Stimulated activated CD8-positive, alpha-beta memory T cell treated with anti-CD3 and anti-CD28 coated beads, Interleukin-4, amount 100 ng/mL, for 24 hours (primary cell): ENCODE measurements around the gene PAK6.
A peak's percentile ranks its signal among the peaks of the same experiment; 100 is the strongest.

Experiments
- DNase-seq: peaks from one replicate; pipeline ENCODE4 v3.0.0-alpha.2; 2020; ENCODE audit warnings: low read depth

PAK6 gene

DNA sequence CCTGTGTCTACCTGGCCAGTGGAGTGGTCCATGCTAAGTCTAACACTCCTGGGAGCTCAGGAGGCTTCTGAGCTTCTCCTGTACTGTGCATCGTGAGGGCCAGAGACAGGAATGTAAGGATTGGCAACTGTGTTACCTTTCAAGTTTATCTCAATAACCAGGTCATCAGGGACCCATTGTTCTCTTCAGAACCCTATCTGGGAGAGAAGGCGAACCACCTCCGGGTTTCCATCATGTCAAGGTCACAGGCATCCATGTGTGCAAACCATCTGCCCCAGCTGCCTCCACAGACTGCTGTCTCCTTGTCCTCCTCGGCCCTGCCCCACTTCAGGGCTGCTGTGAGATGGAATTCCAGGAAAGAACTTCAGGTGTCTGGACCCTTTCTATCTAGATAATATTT lies 38.1 kb downstream of the PAK6 start:
- DNase-seq = no peak

DNA sequence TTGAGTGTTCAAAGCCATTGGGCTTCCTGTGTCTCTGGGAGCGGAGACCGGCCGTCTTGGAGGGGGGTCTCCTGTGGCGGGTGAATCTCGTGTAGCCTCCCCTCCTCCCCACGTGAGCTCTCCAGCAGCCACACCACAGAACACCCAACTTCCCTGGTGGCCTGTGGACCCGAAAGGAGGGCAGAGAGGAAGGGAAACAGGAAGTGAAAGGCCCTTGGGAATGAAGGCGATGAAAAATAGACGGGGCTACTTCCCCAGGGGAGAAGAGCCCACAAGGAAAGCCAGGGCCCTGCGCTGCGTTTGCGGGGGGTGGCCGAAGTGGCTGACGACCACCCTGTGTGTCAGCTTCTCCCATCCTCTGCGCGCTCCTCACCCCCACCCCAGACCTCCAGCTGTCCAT lies 38.6 kb downstream of the PAK6 start:
- DNase-seq = no peak

DNA sequence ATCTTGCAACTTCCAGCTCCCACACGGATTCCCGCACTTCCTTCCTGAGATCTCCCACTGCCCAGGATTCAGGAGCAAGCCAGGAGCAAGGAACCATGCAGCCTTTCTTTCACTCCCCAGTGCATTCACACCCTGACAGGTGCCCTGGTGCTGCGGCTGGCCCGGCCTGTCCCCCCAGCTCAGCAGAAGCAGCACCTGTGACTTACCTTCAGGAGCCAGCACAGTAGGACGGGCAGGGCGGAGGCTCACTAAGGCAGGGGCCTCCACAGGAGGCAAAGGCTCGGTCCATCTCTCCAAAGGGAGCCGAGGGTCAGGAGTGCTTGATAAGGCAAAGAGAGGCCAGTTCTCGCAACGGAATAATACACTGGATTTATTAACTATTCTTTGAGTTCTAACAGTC lies 39.2 kb downstream of the PAK6 start:
- no peak for DNase-seq

DNA sequence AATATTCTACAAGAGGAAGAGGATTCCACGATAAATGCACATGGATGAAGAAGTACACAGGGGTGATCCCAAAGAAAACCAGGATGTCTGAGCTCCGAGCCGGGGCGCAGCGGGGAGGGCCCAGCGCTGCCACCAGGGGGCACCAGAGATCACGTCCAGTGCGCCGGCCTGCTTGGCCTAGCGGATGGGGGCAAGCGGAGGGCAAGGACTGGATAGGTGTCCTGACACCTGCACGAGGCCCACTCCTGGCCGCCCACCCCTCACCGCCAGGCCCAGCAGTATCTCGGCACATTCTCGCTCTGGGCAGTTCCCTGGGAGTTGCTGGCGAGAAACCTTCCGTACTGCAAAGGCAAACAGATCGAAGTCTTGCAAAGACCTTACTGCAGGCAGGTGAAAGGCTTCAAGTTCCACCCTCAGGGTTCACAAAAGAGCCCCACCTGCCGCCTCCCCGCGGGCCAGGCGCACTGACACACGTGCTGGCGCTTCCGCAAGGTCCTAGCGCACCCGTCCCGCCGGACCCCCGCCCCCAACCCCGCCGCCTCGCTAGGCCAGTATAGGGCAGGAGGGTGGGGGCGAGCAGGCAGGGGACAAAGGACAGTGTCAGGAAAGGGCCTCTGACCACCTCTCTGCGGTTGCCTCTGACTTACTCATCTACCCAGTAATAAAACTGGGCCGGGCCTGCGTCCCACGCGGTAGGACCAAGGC lies 40.7 kb downstream of the PAK6 start:
- DNase-seq = peak; percentile 56

DNA sequence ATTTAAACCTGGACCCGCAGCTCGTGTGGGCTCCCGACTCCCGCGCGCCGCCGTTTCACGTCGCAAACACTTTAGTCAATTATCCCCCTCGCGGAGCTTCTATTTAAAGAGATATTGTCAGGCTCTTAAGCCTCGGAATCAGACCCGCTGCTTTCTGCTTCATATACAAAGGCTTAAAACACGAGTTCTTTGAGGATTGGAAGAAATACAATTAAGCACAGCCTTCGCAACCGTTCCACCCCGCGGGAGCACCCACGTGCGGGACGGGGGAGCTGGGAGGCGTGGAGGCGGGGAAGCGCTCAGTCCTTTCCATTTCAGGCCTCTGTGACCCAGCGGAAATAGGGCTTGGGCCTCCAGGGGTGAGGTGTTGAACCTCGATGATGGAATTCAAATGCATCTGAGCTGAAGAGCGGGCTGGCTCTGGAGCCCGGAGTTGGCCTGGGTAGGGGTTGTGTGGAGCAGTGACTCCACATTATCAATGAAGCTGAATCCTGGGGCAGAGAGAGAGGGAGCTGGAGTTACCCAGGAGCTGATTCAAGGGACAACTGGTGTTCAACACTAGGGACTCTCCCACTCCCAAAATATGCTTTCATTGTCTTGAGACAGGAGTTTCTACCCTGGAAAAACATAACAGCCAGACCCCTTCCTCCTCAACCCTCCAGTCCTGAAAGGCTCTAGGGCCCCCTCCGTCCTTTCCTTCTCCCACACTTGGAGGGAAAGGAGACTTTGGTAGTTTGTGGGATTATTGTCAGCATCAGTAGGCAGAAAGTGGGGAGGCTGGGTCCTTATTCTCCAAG lies 41.6 kb downstream of the PAK6 start:
- no peak for DNase-seq

DNA sequence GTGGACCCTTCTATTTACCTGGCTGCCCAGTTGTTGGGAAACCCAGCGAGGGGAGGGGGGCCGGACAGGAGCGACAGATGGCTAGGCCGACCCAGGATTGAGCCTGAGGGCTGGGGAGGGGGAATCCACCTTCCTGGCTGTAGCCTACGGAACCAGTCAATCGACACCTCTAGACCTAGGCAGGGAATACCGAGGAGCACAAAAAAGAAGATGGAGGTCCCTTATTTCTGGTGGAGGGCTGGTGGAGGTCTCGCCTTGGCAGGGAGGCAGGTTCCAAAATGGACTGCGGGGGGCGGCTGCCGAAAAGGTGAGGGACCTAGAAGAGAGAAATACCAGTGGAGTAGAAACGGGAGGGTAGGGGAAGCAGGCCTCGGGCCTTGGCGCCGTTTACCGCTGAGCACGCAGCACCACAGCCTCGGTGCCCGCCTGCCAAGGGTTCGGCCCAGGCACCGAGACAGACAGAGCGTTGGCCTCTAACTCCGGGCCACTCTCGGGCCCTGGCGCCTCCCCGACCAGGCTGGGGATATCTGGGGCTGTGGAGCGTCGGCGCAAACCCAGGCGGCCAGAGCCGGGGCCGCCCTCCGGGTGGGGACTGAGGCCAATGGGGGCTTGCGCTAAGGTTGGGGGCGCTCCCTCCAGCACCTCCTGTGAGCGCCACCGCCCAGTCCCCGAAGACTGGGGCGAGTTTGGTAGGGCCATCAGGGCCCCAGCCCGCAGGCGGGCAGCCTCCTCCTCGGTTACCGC lies 42.4 kb downstream of the PAK6 start:
- DNase-seq = no peak

DNA sequence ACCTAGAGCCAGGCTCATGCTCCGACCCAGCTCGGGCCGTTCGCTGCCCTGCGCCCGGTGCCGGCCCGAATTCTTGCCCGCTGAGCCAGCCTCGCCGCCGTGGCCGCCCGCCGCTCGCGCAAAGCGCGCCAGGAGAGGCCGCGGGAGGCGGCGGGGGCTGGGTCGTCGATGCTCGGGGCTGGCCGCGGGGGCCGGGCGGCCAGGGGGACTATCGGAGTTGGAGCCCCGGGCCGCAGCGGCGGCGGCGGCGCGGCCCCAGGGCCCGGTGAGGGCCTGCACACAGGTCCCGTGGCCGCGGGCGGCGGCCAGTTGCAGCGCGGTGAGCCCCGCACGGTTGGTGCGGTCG lies 42.9 kb downstream of the PAK6 start:
- no peak for DNase-seq

DNA sequence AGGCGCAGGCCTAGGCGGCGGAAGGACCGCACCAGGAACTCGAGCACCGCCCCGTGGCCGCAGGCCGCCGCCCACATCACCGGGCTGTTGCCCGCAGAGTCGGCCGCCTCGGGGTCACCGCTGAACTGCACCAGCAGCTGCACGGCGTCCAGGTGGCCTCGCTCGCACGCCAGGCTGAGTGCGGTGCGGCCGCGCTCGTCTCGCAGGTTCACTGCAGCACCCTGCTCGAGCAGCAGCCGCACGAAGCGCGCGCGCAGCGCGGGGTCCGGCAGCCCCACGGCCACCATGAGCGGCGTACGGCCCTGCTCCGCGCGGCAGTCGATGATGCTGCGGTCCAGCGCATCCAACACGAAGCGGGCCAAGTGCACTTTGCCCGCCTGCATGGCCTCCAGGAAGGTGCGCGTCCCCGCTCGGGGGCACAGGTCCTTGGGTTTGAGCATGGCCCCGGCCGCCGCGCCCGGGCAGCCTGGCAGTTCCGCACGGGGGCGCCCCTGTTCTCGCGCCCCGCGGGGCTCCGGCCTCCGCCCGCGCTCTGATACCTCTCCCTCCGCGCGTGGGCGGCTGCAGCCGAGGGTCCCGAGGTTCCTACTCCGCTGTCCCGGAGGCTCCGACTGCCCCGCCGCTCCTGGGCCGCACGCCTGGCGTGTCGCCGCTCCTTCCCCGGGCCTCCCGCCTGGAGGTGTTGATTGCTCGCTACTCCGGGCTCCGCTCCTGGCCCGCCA lies 43.4 kb downstream of the PAK6 start:
- DNase-seq = peak; percentile 19

DNA sequence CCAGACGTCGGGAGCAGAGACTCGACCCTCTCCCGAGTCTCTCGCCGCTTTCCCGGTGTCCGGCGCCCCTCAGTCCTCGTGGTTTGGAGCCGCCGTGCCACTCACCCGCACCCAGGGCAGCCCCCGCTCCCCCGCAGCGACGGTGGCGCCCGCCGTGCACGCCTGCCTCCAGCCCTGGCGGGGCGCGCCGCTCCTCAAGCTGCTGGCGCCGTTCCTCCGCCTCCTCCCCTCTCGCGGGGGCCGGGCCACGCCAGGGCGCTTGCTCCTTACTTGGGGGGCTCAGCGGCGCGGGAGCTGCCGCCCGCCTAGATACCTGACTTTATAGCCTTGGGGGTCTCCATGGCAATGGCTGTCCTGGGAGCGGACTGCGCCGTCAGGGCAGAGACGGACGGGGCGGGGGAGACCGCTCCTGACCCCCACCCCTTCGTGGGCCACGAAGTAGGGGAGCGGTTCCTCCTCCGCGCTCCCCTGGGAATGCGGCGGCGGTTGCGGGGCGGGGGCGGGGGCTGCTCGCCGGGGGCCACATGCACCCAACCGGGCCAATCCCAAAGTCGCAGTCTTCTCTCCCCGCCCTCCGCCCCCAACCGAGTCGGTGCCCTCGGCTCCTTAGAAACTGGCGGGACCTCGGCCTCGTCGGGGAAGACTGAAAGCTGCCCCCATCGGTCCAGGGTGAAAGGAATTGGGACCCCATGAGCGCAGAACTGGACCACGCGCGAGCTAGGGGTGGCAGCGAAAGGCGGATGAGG lies 44.2 kb downstream of the PAK6 start, which contains the start of gene ANKRD63:
Gene ANKRD63, minus strand, starts transcription at position 196 of the 746 bp plus-strand sequence. CDS start 478 bp downstream, outside the sequence.
- no peak for DNase-seq

DNA sequence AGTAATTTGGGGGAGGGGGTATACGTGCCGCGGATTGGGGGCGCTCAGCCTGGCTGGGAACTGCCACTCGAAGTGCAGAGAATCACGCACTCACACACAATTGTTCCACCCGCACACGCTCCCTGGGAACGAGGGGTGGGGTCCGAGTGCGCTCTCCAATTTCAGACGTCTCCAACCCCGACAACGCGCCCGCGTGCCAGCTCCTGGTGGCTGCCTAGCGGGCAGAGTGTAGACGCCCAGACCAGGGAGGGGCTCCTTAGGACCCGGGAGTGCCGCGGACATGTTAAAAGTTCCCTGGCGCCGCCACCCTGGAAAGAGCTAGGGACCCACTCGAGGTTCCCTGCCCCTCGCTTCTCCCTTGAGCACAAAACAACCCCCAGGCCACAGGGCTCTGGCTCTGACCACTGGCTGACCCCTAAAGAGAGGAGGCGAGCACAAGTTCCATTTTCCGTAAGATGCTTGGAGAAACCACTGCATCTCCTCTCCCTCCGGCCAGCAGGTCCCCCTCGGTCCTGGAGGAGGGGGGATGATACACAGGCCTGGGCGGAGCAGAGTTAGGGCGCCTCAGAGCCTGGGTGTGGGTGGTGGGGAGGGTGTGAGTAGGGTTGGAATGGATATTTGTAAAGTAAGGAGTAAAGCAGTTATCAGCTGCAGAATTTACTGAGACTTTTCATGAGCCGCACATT lies 44.9 kb downstream of the PAK6 start:
- no peak for DNase-seq

DNA sequence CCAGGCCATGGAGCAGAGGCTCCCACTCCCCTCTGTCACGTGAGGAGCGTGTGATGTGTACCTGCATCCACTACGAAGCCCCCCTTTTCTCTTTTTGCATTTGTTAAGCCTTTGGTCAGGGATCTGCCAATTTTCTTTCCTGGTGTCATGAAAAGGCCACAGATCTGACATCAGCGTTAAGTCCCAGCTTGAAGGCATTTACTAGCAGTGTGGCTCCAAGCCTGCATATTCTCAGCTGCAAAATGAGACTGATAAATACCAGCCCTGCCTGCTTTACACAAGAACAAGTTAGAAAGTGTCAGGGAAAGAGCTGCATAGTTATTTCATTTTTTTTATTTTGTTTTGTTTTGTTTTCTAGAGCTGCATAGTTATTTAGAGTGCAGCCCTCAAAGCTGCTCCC lies 46.3 kb downstream of the PAK6 start:
- no peak for DNase-seq

DNA sequence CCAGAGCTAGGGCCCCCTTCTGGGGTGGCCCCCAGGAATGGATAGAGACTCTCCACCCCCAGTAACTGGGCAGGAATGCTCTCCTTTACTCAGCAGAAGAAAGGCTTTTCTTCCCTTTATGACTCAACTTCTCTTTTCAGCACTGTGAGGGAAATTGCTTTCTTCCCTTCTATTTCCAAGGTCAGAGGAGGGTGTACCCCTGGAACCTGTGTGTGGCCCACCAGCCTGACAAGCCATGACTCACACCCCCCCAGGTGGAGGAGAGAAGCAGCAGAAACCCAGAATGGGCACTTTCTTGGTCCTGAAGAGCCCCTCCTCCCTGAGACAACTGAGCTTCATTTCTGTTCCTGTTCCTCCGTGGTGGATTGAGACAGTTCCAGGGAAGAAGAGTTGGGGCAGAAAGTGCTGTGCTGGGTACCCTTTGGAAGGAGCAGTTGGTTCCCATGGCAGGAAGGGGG lies 46.7 kb downstream of the PAK6 start:
- no peak for DNase-seq

DNA sequence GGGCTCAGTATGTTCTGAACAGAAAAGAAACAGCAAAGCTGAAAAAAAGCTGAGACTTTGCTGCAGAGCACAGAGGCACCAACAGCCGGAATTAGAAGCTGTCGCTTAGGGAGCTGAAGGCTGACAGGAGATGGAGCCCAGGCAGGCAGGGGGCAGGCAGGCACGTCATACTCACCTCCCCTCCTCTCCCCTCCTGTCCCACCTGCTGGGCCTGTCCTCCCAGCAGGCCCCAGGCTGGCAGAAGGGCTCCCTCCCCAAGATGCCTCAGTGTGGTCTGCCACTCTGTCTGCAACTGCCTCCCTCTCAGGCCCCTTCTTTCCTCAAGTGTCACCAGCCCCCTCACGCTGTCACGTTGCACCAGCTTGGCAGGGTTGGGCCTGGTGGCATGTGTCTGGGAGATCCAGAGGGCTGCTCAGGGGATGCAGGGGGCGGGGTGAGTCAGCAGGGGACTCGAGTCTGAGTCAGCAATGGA lies 47.2 kb downstream of the PAK6 start:
- DNase-seq = no peak

DNA sequence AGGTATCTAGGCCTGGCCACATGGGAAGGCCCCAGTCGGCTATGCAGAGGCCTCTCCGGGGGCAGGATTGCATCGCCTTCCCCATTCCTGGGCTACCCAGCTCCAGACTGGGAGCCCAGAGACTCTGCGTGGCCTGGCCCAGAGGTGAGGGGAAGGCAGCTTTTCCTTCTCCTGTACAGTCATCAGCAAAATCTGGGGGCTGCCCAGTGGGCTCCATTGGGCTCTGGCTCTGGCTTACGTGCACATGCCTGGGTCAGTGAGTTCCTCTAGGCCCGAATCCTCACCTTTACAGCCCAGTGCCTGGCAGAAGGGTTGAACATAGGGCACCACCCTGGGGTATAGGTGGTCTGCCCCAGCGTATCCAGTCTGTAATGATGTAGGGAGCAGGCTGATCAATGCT lies 47.9 kb downstream of the PAK6 start:
- no peak for DNase-seq

DNA sequence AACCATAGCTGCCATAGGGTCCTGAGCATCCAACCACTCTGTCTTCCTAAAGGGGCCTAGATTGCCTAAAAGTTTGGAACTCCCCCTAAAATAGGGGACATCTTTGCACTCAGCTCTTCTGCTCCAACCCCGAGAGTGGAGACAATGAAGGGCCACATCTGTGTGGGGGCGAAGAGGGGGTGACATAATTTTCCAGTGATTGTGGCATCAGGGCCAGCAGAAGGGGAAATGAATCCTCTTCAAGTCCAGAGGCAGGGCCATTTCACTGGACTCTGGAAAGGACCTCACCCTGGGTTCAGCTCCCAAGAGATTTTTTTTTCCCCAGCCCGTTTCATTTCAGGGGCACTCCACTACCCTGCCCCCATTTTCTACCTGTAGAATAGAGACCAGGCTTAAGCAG lies 48.6 kb downstream of the PAK6 start:
- DNase-seq = no peak

DNA sequence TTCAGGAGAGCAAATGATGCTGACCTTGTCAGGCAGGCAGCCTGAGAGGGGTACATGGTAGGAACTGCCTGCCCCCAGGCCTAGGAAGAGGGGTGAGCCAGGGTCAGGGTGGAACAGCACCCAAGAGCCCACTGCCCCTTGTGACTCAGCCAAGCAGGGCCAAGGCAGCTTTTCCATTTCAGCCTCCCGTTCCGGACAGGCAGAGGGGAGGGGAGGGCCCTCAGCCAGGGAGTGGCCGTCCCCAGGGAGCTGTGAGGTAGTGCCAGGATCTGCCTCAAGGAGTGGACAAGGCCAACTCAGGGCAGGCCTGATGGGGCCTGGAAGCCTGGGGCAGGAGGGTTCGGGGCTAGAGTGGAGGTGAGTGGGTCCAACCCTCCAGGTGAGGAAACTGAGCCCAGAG lies 49.1 kb downstream of the PAK6 start:
- DNase-seq = no peak

DNA sequence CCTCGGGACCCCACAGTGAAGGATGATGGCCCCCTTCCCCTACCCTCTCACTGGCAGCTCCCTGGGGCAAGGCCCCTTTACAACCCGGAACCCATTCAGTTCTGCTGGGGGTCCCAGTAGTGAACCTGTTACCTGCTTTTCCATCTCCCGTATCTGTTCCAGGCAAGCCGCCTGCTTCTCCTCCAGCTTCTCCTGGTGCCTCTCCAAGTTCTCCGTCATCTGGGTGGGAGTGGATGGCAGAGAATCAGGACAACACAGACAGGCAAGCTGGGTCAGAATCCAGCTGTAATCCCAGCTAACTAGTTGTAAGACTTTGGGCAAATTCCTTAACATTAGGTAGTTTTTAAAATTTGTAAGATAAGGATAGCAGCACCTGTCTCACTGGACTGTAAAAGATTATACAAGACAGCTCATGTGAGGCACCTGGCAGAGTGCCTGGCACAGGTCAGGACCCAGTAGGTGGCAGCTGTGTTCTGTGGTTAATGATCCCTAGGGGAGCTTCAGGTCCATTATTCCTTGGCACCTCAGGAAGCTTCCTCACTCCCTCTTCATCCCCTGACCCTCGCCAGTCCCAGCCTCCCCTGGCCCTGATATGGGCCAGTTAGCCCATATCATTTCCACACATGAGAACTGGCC lies 50.4 kb downstream of the PAK6 start:
- DNase-seq = no peak

DNA sequence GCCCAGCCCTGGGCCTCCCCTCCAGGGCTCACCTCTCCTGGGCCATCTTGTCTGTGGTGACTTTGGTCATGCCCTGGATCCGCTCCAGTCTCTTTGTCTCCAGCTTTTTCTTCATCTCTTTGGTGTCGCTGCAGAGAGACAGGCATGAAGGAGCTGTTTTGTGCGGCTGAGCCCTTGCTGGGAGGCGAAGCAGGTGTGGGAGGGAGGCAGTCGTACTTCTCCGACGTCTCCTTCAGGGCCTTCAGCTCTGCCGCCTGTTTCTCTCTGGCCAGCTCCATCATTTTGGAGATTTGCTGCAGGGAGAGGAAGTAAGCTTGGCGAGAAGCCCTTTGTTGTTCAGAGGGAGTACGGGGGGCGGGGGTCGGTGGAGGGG lies 51.7 kb downstream of the PAK6 start:
- DNase-seq = no peak

DNA sequence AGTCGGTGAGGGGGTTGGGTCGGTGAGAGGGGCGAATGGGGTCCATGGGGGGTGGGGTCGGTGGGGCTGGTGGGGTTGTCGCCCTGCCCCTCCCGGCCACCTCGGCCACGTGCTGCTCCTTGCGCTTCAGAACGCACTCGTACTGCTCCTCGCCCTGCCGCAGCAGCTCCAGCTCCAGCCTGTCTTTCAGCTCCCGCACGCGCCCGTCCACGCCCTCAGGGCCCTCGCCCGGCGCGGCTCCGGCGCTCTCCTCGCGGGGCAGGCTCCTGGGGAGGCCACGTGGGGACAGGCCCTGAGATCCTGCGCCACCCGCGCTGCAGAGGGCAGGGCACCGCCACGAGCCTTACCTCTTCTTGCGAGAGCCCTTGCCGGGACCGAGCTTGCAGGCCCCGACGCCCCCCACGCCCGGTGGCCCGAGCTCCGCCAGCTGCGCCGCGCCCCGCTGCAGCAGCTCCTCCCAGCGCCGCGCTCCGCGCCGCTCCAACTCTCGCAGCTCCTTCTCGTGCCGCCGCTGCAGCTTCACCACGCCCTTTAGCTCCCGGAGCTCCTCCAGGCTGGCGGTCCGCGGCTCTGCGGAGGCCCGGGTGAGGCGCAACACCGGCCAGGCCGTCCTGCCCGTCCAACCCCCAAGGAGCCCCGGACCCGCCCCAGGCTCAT lies 52.2 kb downstream of the PAK6 start:
- no peak for DNase-seq

DNA sequence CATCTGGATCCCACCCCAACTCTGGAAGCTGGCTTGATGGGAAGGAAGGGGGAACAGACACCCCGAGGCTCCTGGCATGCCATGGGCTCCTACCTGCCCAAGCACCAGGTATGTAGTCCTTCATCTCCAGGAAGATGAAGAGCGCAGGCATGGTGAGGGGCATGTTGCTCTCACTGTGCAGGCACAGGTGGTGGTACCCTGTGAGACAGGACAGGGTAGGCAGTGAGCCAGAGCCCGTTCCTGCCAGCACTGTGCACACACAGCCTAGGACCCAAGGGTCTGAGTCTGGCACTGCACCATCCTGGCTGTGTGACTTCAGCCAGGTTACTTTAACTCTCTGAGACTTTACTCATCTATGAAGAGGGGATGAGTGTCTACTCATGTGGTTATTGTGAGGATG lies 53.4 kb downstream of the PAK6 start:
- DNase-seq = no peak
